HG03108 (cell line): ENCODE data around the gene KRT8.
"Not testable (repeated sequence)": the region's sequence is repeated elsewhere in the genome, so short reads cannot be mapped to it uniquely, and the experiment has no call there.

Experiments used
- ATAC-seq: cut with Tn5 transposase; IDR thresholded peaks from one replicate; pipeline ENCODE4 v1.9.1; 2021; ENCODE audit warnings: moderate library complexity; ENCODE audit not compliant: unreplicated experiment

KRT8 gene

DNA sequence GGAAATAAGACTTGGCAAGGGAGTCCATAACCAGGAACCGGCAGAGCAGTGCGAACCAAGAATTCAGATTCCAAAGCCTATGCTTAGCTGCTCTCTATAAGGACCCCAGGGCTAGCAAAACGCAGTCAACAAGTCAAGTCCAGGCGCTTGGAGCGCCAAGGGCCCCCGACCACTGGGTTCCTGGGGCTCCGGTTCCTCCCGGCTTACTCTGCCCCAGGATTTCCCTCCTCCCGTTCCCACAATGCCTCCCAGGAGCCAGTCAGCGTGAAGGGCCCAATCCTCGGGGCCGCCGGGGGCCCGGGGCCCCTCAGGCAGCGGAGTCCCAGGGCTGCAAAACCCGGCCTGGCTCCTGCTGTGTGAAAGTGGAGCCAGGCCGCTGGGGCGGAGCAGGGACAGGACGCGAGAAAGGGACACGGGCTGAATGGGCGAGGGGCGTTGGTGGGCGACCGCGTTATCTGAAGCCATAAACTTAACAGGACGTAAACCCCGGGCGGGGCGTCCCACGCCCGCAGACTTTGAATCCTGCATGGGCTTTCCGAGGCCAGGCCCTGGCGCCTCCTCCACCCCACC is 1.5 kb downstream of the KRT8 start:
- ATAC-seq, result peak; percentile 32

DNA sequence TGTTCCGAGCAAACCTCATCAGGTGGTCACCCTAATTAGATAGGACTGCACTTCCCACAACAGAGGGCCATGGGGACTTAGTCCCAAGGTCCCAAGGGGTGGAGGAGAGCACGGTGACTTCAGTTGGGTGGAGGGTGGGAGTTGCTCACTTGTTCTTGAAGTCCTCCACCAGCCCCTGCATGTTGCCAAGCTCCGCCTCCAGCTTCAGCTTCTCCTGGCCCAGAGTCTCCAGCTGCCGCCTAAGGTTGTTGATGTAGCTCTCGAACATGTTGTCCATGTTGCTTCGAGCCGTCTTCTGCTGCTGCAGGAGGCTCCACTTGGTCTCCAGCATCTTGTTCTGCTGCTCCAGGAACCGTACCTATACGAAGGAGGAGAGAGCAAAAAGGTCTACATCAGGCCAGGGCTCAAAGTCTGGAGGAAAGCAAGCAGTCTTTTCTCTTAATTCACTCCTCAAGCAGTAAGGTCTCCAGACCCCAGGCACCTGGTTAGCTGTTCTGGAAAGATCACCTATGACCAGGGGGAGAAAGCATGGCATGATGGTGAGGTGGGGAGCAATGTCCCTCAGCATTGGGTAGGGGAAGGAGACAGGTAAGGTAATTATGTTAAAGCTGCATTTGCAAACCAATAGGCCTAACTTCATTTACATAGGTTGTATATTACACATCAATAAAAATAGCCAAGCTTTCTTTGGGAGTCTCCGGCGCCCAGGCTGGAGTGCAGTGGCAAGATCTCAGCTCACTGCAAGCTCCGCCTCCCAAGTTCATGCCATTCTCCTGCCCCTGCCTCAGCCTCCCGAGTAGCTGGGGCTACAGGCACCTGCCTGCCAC is 2.9 kb downstream of the KRT8 start:
- no peak for ATAC-seq

DNA sequence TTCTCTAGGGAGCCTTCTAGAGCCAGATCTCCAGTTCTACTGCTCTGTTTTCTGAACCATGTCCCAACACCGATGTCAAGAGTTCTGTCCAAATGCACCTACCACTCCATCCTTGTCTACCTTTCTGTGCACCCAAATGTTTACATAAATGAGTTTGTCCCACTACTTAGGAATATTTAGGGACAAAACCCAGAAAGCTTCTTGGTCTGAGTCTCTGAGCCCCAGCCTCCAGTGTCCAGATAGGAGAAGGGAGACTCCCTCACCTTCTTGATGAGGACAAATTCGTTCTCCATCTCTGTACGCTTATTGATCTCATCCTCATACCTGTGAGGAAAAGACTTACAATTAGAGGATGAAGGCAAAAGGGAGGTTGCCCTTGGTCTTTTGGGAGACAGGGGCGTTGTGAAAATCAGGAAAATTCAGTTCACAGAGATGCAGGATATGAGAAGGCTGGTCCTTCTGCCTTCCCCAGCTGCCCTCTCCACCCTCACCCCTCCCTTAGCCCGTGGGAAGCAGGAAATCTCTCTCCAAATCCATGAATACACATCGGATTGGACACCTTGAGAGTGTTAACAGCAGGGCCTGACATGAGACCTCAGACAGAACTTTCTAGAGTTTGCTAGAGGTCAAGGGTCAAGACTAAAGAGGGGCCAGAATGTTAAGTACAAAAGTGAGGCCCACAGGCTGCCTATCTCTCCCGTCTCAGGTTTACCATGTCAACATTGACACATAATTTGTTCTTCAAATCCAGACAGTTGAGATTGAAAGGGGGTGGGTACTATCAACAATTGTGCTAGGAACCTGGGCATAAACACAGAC is 3.8 kb downstream of the KRT8 start:
- no peak for ATAC-seq

DNA sequence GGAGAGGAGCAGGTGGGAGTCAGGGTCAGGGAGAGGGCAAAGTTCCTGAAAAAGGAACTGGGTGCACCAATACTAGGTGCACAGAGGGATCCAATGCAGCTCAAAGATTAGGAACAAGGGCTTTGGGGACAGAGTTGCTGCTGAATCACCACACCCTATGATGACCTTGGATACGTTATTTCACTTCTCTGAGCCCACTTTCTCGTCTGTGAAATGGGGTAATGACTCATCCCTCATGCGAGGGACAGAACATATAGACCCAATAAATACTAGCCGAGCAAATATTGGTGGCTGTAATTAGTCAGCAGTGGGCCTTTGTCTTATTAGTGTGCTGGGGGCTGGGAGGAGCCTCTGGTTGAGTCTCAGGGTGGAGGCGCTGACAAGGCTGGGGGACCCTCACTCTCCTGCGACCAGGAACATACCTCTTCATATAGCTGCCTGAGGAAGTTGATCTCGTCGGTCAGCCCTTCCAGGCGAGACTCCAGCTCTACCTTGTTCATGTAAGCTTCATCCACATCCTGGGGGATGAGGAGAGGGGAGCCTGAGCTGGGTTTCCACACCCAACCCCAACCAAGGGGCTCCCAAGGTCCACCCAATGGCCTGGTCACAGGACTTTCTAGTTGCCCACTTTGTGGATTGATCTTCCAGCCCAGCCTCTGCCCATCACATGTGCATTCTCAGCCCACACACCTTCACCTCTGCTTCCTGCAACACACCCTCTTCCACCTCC is 4.5 kb downstream of the KRT8 start:
- ATAC-seq, result no peak

GRCh38 chr12:52899338-52900035 is 5.4 kb downstream of the KRT8 start:
- no peak for ATAC-seq

DNA sequence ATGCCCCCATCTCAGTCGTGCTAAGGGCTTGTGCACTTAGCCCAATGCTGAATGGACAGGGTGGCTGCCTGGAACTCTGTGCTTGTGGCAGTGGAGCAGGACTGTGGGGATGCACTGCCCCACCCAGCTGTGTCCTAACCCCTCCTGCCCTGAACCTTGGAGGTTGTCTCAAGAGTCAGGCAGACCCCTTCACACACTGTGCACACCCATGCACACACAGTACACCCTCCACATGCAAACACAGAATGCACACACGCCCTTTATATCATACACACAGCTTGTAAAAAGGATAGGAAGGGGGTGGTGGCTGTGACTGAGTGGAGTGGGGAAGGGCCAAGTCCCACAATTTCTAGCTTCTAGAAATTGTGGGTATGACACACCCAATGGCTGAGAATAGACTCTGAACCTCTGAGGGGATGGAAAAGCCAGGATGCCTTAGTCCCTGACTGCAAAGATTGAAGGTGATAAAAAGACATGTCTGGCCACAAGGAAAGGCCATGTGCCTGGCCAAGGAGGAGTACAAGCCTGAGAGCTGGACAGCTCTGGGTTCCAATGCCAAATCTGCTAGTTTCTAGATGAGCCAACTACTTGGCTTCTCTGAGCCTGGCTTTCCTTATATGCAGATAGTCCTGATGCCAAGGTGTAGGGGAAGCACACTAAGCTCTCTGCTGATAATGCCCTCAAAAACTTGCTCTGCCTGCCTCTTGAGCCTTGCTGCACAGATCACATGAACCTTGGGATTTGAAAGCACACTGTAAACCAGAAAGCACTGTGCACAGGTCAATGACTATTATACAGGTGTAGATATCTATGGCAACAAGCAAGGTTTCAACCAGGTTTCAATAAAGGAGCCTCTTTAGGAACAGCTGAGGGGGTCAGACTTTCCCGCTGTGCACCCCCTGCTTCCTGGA is 8.4 kb downstream of the KRT8 start:
- no peak for ATAC-seq

DNA sequence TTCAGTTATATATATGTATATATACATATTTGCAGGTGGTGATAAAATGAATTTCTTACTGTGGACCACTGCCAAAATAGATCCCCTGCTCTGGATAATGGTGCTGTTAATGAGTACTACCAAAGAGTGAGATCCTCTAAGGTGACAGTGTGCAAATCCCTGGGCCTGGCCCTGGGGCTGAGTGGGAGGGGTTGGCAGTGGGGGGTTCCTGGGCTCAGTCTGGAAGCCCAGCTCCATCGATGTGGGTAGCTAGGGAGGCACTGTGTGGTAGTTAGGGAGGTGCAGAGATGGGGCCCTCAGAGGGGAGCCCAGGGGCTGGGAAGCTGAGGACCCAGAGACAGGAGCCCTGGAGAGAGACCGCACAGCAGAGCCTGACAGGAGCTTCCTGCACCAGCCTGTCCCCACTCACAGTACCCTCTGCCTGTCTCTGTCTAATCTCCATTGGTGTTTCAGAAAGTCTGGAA is 9.1 kb downstream of the KRT8 start:
- ATAC-seq, result no peak

DNA sequence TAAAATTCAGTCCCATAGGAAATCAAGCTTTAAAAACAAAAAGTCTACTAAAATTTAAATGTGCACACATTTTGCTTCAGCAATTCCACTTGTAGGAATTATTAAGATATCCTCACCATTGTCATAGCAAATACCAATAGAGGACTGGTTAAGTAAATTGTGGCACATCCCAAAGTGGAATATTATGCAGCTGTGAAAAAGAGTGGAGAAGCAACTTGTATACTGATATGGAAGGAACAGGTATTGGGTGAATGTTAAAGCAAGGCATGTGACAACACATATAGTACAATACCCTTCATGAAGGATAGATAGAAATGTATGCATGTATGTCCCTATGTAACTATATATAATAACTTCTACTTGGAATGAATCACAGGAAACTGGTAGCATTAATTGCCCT is 11.9 kb downstream of the KRT8 start:
- no peak for ATAC-seq

DNA sequence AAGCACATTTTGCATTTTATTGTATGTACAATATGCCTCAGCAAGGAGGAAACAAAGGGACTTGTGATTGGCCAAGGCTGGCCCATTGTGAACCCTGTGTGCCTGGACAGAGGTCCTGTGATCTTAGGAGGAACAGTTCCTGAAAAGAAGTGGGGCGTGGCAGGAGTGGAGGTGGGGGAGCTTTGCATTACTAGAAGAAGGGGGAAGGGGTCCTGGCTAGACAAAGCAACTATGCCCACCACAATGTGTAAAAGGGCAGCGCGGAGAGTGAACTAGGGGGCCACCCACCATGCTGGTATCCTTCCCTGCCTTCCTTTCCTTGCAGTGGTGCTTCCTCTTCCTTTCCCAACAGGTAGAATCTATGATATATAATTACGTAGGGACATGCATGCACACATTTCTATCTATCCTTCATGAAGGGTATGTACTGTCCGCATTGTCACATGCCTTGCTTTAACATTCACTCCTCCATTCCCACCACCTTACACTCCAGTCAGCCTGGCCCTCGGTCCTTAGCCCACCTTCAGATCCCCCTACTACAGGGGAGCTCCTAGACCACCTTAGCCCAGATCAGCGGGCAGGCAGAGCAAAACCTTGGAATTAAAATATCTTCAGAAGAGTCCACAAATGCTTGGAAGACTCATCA is 12.5 kb downstream of the KRT8 start:
- no peak for ATAC-seq

- no peak for ATAC-seq
These were observed 13.8 kb downstream of the KRT8 start for GRCh38 chr12:52891044-52891443.

GRCh38 chr12:52890417-52890816 is 14.5 kb downstream of the KRT8 start:
- no peak for ATAC-seq

- no peak for ATAC-seq
These were observed 20.2 kb downstream of the KRT8 start for GRCh38 chr12:52884526-52885293.

- not testable (repeated sequence) for ATAC-seq
These were observed 24.4 kb downstream of the KRT8 start for GRCh38 chr12:52880499-52880898.

- ATAC-seq, result no peak
These were observed 25.2 kb downstream of the KRT8 start for GRCh38 chr12:52879394-52880351.

DNA sequence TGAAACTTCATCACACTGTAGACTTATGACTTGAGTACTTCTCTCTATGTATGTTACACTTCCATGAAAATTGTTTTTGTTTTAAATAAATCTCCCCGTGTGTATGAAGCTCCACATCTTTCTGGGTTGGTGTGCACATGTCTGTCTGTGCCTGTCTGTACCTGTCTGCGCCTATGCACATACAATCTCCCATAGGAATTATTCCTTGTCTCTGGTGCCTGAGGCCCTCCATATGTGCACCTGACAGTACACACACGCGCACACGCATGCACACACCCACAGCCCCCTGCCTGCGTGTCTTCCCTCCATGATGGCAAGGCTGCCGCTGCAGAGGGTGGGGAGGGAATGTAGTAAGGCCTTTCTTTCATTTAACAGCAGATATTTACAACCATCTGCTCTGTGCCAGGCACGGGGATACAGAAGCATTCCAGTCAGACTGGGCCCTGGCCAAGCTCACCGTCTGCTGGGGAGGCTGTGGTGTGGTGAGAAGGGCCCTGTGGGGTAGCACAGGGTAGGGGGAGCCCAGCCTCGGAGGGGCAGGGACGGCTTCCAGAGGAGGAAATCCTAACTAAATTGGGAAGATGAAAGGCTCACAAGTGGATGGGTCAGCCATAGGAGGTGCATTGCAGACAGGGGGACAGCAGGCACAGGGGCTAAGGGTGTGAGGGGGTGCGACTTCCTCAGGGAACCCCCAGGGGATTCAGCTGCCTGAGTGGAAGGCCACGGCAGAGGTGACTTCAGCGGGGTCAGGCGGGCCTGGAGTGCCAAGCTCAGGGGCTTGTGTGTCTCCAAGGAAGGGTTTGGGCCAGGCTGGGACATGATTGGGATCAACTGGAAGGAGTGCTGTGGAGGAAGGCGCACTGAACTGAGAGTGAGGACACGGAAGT is 26.1 kb downstream of the KRT8 start:
- ATAC-seq, result no peak

GRCh38 chr12:52877242-52877641 is 27.6 kb downstream of the KRT8 start:
- ATAC-seq, result no peak
